ENCODE results near the gene DYNC1I1.

Gene DYNC1I1

GRCh38 chr7:95974108-95974507 is 201.8 kb downstream of the DYNC1I1 start:
- no peak for DNase-seq

- DNase-seq, result no peak
Observed at GRCh38 chr7:95976369-95977060, 204.2 kb downstream of the DYNC1I1 start.

GRCh38 chr7:95977994-95978393 is 205.6 kb downstream of the DYNC1I1 start:
- DNase-seq, result no peak

- no peak for DNase-seq
Observed at GRCh38 chr7:95980167-95980566, 207.8 kb downstream of the DYNC1I1 start.

- DNase-seq, result no peak
Observed at GRCh38 chr7:95980706-95981105, 208.4 kb downstream of the DYNC1I1 start.

GRCh38 chr7:95986178-95986764 is 213.9 kb downstream of the DYNC1I1 start:
- DNase-seq, result no peak

GRCh38 chr7:95989301-95989700 is 216.9 kb downstream of the DYNC1I1 start:
- DNase-seq, result no peak

- no peak for DNase-seq
Observed at GRCh38 chr7:95993380-95993779, 221.0 kb downstream of the DYNC1I1 start.

GRCh38 chr7:95996174-95996573 is 223.8 kb downstream of the DYNC1I1 start:
- no peak for DNase-seq

- DNase-seq, result no peak
Observed at GRCh38 chr7:95996886-95997285, 224.5 kb downstream of the DYNC1I1 start.

- DNase-seq, result no peak
Observed at GRCh38 chr7:95997632-95998031, 225.3 kb downstream of the DYNC1I1 start.

GRCh38 chr7:95999481-95999880 is 227.1 kb downstream of the DYNC1I1 start:
- DNase-seq, result no peak

GRCh38 chr7:96004578-96004977 is 232.2 kb downstream of the DYNC1I1 start:
- DNase-seq, result no peak

- no peak for DNase-seq
Observed at GRCh38 chr7:96005271-96005670, 232.9 kb downstream of the DYNC1I1 start.

- DNase-seq, result no peak
Observed at GRCh38 chr7:96009148-96009547, 236.8 kb downstream of the DYNC1I1 start.

- no peak for DNase-seq
Observed at GRCh38 chr7:96013836-96014235, 241.5 kb downstream of the DYNC1I1 start.

GRCh38 chr7:96014617-96015016 is 242.3 kb downstream of the DYNC1I1 start:
- no peak for DNase-seq

GRCh38 chr7:96016056-96016586 is 243.8 kb downstream of the DYNC1I1 start:
- DNase-seq, result no peak

GRCh38 chr7:96016735-96017134 is 244.4 kb downstream of the DYNC1I1 start:
- DNase-seq, result peak; percentile 3

GRCh38 chr7:96017877-96018276 is 245.5 kb downstream of the DYNC1I1 start:
- no peak for DNase-seq

- DNase-seq, result no peak
Observed at GRCh38 chr7:96021568-96021967, 249.2 kb downstream of the DYNC1I1 start.

GRCh38 chr7:96023387-96023786 is 251.0 kb downstream of the DYNC1I1 start:
- no peak for DNase-seq

GRCh38 chr7:96026010-96026409 is 253.7 kb downstream of the DYNC1I1 start:
- no peak for DNase-seq

- no peak for DNase-seq
Observed at GRCh38 chr7:96026611-96027010, 254.3 kb downstream of the DYNC1I1 start.

- no peak for DNase-seq
Observed at GRCh38 chr7:96028729-96029128, 256.4 kb downstream of the DYNC1I1 start.
